ENCODE measurements around the gene DSCAML1.
"Not testable (repeated sequence)": the region's sequence is repeated elsewhere in the genome, so short reads cannot be mapped to it uniquely, and the experiment has no call there.

The DSCAML1 gene

DNA sequence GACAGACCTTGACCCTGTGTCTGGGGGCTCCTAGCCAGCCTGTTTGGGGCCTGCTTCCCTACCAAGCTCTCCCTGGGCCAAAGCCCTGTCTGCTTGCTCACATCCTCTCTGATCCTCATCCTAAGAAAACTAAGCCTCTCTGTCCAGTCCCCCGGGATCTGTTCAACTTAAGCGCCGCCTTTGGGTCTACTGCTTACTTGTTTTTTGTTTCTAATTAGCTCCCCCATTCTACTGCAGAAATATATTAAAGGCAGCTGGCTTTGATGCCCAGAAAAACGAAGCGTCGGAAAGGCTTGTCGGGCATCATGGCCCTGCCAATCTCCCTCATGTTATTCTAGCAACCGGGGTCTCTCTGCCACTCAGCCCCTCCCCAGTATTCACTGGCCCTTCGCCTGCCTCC is 3.4 kb downstream of the DSCAML1 start:
- no peak for DNase-seq

DNA sequence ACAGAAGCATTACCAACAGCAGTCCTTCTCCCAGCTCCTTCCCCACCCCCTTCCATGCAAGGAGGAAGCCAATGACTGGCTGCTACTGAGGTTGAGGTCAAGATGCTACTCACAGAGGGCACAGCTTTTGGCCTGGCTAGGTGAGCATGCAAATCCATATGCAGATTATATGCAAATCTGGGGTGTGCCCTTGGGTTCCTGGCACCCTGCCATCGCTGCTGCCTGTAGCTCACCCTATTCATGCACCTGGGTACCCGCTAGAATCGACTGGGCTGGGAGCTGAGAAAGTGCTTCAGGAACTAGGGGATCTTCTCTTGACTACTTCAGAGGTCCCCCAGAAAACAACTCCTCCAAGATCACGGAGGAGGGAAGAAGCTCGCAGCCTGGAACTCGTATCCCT is 4.0 kb downstream of the DSCAML1 start:
- no peak for DNase-seq

DNA sequence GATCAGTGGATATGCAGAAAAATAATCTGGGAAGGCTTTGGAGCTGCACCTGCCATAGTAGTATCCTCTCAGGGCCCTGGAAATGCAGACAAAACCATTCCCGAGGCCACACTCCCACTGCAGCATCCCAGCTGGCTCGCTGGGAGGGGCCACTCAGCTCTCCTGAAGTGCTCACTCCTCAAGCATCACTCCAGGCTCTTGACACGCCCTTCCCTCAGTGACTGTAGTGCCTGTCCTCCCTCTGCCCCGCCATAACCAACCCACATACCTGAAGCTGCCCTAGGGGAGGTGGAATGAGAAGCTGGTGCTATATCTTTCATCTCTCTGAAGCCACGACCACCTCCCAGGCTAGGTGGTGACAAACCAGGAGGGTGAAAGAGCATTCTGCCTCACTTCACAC is 4.8 kb downstream of the DSCAML1 start:
- no peak for DNase-seq

DNA sequence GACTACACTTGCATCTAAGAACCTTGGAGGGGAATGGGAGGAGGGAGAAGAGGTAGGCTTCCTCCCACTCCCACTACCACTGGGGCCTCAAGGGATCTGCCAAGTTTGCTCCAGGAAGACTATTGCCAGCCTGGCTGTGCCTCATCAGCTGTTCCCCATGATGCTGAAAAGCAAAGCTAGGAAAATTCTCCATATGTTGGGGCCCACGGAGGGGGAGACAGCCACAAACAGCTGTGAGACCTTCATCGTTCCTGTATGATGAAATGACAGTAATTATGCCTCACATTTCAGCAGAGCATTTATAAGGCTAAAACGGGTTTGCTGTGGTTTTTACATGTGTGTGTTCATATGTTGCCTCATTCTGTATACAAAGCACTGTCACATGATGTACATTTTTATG is 6.7 kb downstream of the DSCAML1 start:
- DNase-seq = no peak

DNA sequence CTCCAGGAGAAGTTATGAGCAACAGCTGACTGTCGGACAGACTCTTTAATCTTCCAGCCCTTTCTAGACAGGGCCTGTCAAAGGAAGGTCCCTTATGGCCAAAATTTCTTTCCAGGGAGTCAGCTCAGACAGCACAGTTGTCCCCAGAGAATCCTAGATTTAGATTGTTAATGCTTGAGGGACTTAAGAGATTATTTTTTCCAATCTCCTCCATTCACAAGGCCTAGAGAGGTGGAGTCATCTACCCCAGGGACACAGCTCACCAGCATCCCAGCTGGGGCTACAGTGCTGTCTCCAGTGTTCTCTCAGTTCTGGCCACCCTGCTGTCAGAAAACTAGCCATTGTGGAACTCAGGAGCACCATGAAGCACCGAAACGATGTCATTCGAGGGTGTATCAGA is 7.8 kb downstream of the DSCAML1 start:
- DNase-seq = no peak

DNA sequence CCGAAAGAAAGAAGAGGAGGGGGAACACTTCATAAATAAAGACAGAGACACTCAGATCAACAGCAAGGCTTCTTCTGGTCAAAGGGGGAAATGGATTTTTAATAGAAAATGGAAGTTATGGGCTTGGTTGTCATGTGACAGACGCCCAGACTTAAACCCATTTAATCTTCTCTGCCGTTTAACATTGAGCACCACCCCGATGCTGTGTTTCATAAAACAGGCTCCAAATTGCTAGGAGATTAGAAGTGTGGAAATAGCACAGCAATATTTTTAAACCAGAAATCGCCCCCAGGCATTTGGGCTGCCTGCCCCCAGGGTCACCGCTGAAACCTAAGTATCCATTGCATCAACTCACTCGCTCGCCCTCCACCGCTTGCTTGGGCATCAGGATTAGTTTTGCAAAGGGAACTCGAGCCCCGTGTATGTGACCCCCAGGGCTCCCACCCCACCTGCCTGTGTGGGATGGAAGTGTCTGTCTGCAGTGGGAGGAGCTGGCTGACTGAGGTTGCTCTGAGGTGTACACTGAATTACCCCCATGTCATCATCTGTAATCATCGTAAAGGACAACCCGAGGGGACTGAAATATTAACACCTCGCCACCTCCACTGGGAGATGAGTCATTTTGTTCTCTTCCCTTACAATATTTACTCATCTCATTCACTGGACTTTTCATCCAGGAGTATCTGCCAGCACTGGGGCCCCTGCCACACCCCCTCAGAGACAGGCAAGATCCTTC is 10.7 kb downstream of the DSCAML1 start:
- DNase-seq = no peak

DNA sequence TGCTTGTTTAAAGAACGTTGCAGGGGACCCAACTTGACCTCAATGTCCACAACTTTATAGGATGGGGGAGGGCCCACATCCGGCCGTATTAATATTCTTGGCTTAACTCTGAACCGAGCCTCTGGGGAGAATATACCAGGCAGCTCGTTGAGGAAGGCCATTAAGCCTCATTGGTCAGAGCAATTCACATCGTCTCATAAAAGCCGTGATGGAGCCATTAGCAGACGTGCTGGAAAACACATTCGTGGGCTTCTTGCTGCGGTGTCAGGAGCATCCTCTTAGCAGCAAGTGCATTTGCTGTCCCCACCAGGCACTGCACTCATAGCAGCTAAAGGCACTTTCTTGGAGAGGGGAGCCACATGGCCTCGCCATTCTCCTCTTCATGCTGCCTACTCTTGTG is 14.9 kb downstream of the DSCAML1 start:
- no peak for DNase-seq

DNA sequence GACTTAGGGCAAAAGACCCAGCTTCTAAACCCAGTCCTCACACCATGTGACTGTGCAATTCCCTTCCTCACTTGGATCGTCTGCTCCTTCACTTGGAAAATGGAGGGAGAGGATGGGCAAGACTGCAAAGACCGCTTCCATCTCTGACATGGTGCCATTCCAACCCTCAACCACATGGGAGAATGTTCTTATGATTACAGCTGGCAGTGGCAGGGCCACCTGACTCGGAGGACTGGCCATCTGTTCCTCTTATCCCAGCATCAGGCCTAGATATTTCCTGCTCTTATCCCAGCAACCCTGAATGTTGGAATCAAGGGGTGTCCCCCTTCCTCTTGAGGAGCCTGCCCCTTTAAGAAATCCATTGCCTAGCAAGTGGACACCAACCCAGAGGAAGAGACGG is 15.4 kb downstream of the DSCAML1 start:
- DNase-seq = no peak

DNA sequence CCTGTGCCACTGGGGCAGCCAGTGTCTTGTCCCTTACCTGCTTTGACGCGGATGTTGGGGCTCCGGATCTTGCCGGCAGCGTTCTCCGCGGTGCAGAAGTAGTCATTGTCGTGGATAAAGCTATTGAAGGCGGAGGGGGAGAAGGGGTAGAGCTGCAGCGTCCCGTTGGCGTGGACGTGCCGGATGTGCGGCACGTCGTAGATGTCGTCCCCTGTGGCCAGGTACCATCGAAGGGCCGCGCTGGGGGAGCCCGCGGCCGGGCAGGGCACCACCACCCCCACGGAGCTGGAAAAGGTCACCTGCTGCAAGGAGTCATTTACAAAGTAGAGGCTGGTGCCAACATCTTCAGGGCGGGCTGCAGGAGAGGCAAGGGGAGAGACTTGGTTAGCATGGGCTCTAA is 16.6 kb downstream of the DSCAML1 start:
- no peak for DNase-seq

DNA sequence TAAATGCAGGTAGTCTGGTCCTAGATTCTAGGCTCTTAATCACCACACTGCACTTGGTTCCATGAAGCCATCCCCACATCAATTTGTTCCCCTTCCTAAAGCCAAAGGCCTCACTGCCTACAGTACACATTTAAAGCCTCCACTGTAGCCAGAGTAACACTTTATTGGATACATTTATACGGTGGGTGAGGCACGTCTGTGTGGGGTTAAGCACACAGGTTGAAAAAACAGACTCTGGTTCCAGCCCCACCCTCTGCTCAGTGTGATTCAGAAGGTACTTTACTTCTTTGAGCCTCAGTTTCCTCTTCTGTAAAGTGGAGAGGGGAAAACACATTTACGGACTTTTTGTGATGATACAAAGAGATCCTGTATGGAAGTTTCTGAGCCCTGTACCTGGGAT is 22.5 kb downstream of the DSCAML1 start:
- no peak for DNase-seq

DNA sequence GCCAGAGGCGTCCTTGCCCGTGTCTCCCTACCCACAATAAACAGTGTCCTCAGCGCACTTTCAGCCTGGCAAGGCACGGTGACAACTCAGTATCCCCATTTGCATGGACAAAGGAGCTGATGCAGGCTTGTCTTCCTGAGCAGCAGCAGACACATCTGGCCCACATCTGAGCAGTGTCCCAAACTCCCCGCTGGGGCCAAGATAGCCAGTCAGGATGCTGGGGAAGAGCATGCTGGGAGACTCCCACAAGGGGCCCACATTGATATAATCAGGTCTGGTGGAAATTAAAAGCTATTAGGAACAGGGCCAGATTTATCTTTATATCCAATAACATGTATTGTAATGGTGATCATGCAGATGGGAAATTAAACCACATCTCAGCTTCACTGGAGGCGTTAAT is 24.7 kb downstream of the DSCAML1 start:
- no peak for DNase-seq

DNA sequence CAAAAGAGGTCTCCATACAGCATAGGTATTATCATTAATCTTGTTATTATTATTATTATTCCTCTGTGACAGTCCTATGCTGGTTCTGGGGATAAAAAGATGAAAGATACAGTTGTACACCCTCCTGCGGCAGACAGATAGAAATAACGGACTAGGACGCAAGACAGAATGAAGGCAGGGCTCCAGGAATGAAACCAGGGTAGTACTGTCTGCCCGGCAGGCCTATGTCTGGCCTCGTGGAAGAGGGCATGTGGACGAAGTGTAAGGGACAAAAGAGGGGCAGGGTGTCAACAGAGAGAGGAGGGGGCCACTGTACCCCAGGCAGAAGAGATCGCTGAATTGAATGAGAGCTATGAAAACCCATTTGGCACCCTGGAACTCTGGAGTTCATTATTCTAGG is 25.2 kb downstream of the DSCAML1 start:
- DNase-seq = no peak

DNA sequence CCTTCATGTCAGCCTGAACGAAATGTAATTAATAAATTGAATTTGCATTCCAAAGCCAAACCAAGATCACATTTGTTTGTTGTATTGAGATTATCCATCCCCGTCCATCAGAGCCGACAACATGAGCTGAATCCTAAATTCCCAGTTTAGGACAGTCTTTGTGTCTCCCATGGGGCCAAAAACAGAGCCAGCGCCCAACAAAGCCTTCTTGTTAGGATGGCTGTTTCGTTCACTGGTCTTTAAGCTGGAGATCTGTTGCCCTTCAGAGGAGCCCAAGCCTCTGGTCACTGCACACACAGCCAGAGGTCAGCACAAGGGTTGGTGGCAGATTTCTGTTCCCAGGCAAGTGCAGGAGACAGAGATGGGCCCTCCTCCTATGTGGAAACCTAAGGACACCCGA is 25.8 kb downstream of the DSCAML1 start:
- DNase-seq = no peak

DNA sequence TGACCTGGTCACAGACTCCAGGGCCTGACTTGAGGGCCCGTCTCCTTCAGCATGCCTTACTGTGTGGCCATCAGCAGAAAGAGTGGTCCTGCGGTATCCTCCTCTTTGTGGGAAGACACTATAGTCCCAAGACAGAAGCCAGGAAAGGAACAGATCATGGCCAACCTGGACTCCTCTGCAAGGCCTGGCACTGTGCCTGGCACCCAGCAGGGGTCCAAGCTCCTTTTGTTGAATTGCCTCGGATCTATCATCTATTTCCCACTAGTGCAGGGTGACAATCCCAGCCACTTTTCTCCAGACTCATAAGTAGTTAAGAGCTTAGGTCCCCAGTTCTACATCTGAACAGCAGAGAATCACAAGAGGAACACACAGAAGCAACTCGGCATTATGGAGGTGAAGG is 27.0 kb downstream of the DSCAML1 start:
- no peak for DNase-seq

DNA sequence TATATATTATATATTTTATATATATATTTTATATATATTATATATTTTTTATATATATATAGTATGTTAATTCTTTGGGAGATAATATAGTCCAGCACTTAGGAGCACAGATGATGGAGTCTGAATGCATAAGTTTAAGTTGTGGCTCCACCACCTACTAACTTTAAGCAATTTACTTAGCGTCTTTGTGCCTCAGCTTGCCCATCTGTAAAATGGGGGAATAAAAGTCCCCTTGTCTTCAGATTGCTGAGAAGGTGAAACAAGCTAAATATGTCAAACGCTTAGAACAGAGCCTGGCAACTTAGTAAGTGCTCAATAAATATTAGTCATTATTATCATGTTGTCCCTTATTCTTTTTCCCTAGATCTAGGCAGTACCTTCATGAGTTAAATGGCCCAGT is 27.5 kb downstream of the DSCAML1 start:
- no peak for DNase-seq

DNA sequence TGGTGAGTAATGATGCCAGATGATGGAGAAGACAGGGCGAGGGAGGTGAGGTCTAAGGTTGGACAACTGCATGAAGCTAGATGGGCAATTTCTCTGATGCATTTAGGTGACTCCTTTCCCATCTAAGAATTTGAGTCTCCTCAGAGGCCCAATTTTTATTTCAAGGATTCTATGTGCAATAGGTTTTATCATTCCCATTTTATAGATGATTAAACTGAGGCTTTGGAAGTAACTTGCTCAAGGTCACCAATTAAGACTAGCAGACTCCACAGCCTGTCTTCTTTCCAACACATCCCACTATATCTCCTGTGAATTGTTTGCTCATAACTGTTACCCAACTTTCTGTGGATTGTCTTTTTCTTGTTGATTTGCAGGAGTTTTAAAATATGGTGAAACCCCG is 28.5 kb downstream of the DSCAML1 start:
- DNase-seq = no peak

DNA sequence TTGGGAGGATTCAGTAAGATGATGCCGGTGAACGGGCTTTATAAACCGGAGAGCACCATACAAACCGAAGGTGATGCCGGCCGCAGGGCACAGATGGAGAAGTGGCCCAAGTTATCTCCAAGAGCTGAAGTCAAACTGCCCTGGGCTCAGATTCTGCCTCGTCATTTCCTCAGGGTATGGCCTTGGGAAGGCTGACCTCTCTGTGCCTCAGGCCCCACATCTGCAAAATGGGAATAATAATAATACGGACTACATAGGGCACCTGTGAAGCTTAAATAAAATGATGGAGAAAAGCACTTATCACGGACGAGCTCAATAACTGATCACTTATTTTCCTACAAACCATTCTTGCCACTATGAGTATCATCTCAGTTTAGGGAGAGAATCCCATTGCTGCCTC is 29.9 kb downstream of the DSCAML1 start:
- no peak for DNase-seq

DNA sequence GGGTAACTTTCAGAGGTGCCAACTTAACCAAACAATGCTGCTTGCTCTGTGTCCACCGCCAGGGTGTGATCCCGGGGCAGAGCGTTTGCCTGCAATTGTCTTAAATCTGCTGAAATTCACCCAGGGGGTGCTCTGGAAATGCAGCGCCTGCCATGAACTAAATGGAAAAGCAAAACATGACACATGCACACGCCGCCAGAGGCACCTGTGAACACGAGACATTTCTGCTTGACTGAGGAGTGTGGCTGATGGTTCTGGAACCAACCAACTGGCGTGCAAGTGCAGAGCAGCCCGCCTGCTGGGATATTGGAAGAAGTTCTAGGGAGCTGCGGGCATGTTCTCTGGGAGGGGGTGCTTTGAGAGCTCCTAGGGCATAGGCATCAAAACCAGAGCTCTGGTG is 30.4 kb downstream of the DSCAML1 start:
- no peak for DNase-seq

DNA sequence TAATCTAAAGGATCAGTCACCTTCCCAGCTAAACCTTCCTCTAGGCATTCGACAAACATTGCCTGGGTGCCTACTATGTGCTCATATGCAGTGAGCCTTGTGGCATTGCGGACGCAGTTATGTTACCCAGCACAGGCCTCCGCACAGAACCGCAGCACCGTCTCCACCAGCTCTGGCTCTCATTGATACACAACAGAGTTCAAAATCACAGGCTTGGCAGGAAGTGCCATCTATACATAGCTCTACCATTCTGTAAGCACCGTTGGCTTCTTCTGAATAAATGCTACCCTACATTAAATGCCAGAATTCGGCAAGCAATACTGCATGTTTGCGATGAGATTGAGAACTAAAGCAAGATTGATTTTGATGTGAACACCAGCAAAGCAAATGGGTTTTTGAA is 31.0 kb downstream of the DSCAML1 start:
- DNase-seq = no peak

DNA sequence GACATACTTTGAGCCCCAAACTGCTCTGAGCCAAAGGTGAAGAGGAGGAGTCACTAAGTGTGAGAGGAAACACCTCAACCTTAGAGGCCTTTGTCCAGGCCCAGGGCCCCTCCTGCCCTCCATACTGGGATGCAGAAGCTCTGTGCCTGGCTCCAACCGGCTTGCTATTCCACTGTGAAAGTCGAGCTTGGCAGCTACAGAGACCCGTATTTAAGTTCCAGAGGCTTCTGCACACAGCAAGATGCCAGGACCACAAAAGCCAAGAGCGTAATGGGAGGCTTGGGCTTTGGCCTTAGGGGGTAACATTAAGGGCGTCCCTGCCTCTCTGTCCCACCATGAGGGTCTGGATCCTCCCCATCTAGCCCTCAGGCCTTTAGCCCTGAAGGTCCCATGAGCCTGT is 31.9 kb downstream of the DSCAML1 start:
- no peak for DNase-seq

DNA sequence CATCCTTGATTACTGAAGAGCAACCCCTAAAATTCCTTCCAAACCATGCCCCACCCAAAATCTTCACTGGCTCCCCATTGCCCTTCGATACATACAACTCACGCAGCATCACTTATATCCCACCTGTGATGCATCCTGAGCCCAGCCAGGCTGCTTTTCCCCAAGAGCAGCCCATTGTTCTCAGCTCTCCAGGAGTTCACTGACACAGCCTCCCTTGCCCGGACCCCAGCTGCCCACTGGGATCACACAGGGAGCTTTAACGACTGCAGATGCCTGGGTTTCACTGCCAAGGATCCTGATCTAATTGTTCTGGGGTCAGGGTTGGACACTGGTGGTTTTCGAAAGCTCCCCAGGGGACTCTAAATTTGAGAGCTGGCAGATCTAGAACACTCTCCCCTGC is 33.6 kb downstream of the DSCAML1 start:
- DNase-seq = not testable (repeated sequence)

DNA sequence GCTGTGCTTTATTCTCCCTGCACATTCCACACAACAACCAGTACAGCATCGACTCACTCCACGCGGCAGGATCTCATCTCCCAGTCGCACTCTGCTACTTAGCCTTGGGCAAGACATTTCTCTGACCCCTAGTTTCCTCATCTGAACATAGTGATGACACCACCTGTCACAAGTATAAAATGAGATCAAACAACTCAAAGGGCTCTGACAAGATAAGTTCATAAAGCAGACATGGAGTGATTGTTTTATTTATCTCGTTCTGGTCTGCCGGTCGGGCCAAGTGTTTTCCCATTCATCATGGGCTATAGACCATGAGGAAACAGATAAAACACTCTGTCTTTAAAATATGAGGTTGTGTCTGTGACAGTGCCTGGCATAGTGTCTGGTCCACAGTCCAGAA is 35.0 kb downstream of the DSCAML1 start:
- DNase-seq = no peak

DNA sequence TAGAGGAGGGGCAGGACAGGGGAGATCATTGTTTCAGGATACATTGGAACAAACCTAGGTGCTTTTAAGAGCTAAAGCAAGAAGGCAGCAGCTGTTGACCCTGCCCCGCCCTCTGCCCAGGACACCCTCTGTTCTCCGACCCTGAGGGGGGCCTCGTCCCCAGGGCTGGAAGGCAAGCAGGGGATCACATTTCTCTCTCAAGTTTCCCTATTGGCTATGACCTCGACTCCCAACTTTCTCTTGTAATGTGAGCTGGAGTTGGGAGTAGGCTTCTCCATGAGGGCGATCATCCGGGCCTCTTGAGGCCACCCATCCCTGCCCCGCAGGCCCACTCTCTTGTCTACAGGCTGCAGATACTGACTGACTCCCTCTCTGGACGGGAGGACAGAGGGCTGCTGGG is 37.7 kb downstream of the DSCAML1 start:
- DNase-seq = no peak

DNA sequence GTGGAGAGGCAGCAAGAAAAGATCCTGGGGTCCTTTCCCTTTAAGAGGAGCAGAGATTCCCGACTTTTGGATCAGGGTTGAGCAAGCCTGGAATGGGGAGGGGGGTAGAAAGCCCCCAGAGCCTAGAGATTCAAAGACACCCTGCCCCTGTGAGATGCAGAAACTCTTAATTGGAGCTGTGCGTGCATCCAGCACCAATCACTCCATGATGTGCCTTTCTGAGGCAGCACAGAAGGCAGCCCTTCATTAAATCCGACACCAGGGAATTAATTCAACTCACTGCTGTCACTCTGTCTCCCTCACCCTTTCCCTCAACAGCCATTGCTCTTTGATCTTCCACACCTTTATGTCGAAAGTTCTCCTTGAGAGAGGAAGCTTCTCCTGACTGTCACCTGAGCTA is 43.0 kb downstream of the DSCAML1 start:
- DNase-seq = no peak

DNA sequence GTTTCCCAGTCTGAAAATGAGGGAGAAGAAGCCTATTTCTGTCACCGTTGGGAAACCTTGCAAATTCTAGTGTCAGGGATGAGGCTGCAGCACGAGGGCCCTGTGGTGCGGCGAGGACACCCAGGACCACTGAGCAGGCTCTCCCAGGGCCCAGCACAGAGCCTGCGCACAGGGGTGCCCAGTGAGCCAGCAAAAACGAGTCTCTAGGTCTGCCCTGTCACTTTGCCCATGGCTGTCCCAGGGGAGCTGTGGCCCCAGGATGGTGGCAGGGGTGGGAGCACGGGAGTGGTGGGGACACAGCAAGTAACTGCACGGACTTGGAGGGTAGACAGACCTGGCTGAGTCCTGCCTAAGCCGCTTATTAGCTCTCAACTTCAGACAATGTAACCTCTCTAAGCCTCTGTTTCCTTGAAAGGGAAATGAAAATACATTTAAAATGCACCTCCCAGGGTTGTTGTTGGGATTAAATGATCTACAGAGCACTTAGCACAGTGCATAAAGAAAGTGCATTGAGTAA is 44.2 kb downstream of the DSCAML1 start:
- no peak for DNase-seq
